Left lung (tissue), 10 donors: Measurements from ENCODE around the gene ADAMTS2. TPM values are rescaled to one million over a fixed set of nuclear protein-coding genes. Genes with fewer than 3 reads are reported as not detected.

Experiments
- ATAC-seq: fragments of 200-7000 bp; cut with Tn5 transposase; one replicate; pipeline ENCODE4 v1.9.1; 2020; ENCODE audit warnings: moderate library complexity
- DNase-seq, 4 donors: peaks; one replicate each; pipeline ENCODE4 v3.0.0-alpha.2; 2013 to 2020
- H3K27ac ChIP-seq, 2 donors: fragments of 200-600 bp; sonication (generic) in 1 of 2; one replicate each; pipeline versions ENCODE4 v1.5.0 to v1.8.0; 2020 to 2021
- H3K27me3 ChIP-seq, 2 donors: fragments of 200-600 bp; sonication (generic) in 1 of 2; one replicate each; pipeline versions ENCODE4 v1.5.0 to v1.8.0; 2020 to 2021
- H3K36me3 ChIP-seq, 2 donors: fragments of 200-600 bp; sonication (generic) in 1 of 2; one replicate each; pipeline versions ENCODE4 v1.5.0 to v1.8.0; 2020 to 2021
- H3K4me1 ChIP-seq, 2 donors: fragments of 200-600 bp; one replicate each; pipeline ENCODE4 v1.8.0; 2021
- H3K4me3 ChIP-seq, 2 donors: fragments of 200-600 bp; sonication (generic) in 1 of 2; one replicate each; pipeline versions ENCODE4 v1.5.0 to v1.8.0; 2020 to 2021; ENCODE audit warnings: mild to moderate bottlenecking in 1 of 2
- H3K9me3 ChIP-seq, 2 donors: fragments of 200-600 bp; sonication (generic) in 1 of 2; one replicate each; pipeline versions ENCODE4 v1.5.0 to v1.8.0; 2020 to 2021
- intact Hi-C, 2 donors: fragments of 100-400 bp; cut with DNase I; formaldehyde crosslinking; loops; one replicate each; pipeline versions ENCODE4 v1.11.2 to v1.14.2; 2022
- polyA plus RNA-seq, 6 donors: library from polyadenylated mRNA; unstranded; fragments of 120-200 nt; gene quantifications; one replicate each; pipeline ENCODE4 v1.2.1, GENCODE V29; 2013; ENCODE audit not compliant: insufficient read length in 6 of 6
- total RNA-seq, 2 donors: library from RNA; stranded (reverse); fragmentation: NEBNext Ultra II Directional; extraction: Animal tissue kit (Norgen Biotek cat#: 25700); gene quantifications; one replicate each; pipeline ENCODE4 v1.2.1, GENCODE V29; 2021
- TF ChIP-seq, protein P1 (sequence below), 2 donors: fragments of 200-600 bp; sonication (generic) in 1 of 2; IDR thresholded peaks; one replicate each; pipeline versions ENCODE4 v1.5.0 to v1.8.0; 2021; ENCODE audit warnings: antibody characterized with exemption in 2 of 2
- donor health status: DM: no; HTN: yes; CAD: no.
- donor health status: DM: no; HTN: no; CAD: no.

Gene ADAMTS2
- total and polyA plus RNA-seq, 8 donors = 27.5 to 68.2 (median 36.0) TPM

DNA sequence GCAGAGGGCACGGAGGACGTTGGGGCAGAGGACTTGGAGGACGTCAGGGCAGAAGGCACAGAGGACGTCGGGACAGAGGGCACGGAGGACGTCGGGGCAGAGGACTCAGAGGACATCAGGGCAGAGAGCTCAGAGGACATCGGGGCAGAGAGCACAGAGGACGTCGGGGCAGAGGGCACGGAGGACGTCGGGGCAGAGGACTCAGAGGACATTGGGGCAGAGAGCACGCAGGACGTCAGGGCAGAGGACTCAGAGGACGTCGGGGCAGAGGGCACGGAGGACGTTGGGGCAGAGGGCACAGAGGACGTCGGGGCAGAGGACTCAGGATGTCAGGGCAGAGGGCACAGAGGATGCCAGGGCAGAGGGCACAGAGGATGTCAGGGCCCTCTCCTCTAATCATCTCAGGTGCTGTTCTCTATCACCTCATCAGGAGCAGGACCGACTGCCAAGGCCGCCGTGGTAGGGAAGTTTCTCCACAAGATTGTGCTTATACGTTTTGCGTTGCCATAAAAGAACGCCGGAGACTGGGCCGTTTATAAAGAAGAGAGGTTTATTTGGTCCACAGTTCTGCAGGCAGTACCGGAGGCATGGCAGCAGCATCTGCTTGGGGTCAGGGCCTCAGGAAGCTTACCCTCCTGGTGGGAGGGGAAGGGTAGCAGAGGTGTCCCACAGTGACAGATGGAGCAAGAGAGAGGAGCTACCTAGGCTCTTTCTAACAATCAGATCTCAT lies 29.4 kb upstream of the ADAMTS2 start:
- no peaks in the 10 kb centered on the region for H3K36me3 ChIP-seq
- TF ChIP-seq, protein P1, sequence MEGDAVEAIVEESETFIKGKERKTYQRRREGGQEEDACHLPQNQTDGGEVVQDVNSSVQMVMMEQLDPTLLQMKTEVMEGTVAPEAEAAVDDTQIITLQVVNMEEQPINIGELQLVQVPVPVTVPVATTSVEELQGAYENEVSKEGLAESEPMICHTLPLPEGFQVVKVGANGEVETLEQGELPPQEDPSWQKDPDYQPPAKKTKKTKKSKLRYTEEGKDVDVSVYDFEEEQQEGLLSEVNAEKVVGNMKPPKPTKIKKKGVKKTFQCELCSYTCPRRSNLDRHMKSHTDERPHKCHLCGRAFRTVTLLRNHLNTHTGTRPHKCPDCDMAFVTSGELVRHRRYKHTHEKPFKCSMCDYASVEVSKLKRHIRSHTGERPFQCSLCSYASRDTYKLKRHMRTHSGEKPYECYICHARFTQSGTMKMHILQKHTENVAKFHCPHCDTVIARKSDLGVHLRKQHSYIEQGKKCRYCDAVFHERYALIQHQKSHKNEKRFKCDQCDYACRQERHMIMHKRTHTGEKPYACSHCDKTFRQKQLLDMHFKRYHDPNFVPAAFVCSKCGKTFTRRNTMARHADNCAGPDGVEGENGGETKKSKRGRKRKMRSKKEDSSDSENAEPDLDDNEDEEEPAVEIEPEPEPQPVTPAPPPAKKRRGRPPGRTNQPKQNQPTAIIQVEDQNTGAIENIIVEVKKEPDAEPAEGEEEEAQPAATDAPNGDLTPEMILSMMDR (IDR thresholded peaks at IDR 0.05) = no peak
- ATAC-seq (no peak), DNase-seq (peak in 1 of 4 donors; percentile 22)
- H3K9me3 ChIP-seq = no peaks in the 10 kb centered on the region
- H3K27ac ChIP-seq = no peak overlapping the region
- H3K4me3 ChIP-seq = no peak overlapping the region
- no peaks in the 10 kb centered on the region for H3K4me1 ChIP-seq
- intact Hi-C loops = no loop called here
- H3K27me3 ChIP-seq = no peaks in the 10 kb centered on the region

DNA sequence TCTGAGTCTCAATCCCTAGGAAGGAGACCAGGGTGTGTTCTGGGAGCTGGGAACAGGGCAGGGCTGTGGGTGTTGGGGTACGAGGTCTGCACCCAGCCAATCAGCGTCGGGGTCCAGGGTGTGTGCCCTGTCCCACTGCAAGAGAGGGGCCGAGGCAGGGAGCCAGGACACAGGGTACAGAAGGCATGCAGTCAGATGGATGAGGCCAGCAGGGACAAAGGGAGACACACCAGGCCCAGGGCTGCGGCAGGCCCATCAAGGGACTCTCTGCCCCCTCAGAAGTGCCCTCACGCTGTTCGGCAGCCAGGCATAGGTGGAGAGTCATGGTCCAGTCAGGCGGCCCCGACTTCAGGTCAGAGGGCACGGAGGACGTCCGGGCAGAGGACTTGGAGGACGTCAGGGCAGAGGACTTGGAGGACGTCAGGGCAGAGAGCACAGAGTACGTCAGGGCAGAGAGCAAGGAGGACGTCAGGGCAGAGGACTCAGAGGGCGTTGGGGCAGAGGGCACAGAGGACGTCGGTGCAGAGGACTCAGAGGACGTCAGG lies 28.8 kb upstream of the ADAMTS2 start:
- Histone ChIP-seq H3K27ac (no peak overlapping the region), H3K36me3 (no peaks in the 10 kb centered on the region), H3K27me3 (no peaks in the 10 kb centered on the region), H3K4me3 (no peak overlapping the region), H3K9me3 (no peaks in the 10 kb centered on the region), H3K4me1 (no peaks in the 10 kb centered on the region)
- TF ChIP-seq, protein P1 (IDR thresholded peaks at IDR 0.05) = no peak
- intact Hi-C loops = no loop called here
- ATAC-seq (no peak), DNase-seq (peak in 1 of 4 donors; percentile 15)

DNA sequence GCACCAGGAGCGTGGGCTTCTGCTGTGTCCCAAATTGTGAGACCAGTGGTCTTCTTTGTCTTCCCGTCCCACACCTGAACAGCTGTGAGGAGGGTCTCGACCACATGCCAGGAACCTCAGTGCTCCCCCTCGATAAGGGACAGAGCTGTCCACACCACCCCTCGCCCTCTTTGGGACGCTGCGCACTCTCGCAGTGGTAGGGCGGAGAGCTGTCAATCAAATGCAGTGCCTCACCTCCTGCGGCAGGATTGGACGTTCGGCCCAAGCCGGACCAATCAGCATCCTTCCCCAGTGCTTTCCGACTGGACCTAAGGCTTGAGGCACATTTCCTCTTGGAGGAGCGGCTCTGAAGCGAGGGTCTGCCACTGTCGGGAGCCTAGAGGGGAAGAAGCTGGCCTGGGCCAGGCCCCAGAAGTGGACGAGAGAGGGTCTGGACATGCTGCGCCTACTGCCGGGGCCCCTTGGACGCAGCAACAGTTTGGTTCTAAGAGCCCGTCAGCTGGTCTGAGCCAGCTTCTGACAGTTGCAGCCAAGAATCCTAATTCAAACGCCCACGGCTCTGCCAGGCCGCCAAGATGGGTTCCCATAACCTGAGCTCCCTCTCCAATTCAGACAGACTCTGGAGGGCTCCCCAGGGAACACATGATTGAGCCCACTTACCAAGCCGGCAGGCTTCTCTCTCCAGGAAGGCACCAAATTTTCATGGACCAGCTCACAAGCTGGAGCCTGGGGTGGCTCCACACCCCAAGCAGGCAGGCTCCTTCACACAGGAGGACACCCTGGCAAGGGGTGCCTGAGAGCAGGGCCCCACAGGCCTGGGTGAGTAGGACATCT lies 28.1 kb upstream of the ADAMTS2 start:
- Histone ChIP-seq H3K9me3 (no peaks in the 10 kb centered on the region), H3K27me3 (no peaks in the 10 kb centered on the region), H3K36me3 (no peaks in the 10 kb centered on the region), H3K4me3 (no peak overlapping the region), H3K27ac (no peak overlapping the region), H3K4me1 (no peaks in the 10 kb centered on the region)
- no peak for ATAC-seq
- peak in 1 of 4 donors; percentile 16 for DNase-seq
- intact Hi-C loops = no loop called here
- TF ChIP-seq, protein P1 (IDR thresholded peaks at IDR 0.05) = no peak

DNA sequence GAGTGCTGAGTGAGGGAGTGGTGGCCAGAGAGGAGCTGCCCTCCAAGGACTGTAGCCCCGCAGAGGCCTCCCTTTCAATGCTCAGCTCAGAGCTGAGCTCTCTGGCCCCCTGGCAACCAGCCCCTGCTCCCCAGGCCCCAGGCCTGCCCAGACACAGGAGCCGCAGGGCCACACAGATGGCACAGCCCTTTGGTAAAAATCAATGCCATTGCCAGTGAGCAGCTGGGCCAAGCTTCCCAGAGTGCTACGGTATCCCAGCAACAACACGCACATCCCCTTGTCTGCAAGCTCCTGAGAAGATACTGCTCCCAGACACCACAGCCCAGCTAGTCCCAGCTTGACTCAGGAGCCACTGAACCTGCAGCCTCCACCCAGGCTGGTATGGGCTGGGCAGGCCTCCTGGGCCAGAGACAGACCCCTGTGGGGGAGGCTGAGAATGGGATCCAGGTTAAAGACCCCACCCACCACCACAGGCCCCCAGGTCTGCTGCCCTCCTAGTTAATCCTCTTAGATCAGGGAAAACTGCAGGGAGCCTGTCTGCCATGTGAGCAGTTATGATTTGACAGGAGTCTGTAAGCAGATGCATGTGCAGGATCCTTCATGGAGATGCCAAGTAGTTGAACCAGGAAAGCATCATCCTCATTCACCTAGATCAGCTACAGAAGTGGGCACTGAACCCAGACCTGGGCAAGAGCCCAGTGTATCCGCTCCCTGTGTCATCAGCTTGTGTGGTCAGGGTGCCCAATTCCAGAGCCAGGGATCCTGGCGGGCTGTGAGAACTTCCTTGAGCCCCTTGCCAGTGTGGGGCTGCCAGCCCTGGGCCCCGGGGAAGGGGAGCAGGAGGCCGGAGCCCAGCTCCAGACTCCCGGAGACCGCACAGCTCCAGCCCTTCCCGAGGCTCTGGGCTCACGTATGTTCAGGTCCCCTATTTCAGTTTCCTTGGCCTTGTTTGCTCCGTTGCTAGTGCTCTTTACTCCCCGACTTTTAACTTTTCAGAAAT lies 26.7 kb upstream of the ADAMTS2 start:
- intact Hi-C loops = no loop called here
- DNase-seq (peak in 1 of 4 donors; percentile 24), ATAC-seq (no peak)
- no peaks in the 10 kb centered on the region for H3K36me3 ChIP-seq
- H3K9me3 ChIP-seq = no peaks in the 10 kb centered on the region
- TF ChIP-seq, protein P1 (IDR thresholded peaks at IDR 0.05) = no peak
- H3K4me1 ChIP-seq = no peaks in the 10 kb centered on the region
- H3K4me3 ChIP-seq = no peak overlapping the region
- peaks cover 0 to 13% of the 10 kb centered on the region in 2 donors for H3K27me3 ChIP-seq
- no peak overlapping the region for H3K27ac ChIP-seq
